ENCODE data around the gene STUM. TPM values are rescaled to one million over a fixed set of nuclear protein-coding genes. Genes with fewer than 3 reads are reported as not detected.

Gene STUM
- total RNA-seq, 6 experiments from 2014 or later = 0.06 to 0.68 (median 0.13) TPM; not detected in 2

DNA sequence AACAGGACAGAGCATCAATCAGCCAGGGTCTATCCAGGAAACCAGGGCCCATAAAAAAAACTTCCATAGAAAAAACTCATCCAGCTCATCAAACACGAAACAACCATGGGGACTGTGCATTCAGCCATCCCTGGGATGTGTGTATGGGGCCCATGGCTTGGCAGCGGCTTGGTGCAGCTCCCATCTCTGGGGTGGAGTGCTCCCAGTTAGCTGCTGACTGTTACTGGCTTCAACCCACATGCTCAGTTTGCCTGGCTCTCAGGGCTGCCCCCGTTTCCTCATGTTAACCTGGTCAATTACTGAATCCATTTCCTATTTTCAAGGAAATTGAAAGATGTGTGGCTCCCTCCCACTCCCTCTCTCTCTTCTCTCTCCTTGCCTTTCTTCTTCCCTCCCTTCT, 37.3 kb upstream of the STUM start:
- intact Hi-C loops (cut with DNase I) = no loop called here
- no peak overlapping the region for H3K4me3 ChIP-seq
- H3K9me3 ChIP-seq = no peaks in the 10 kb centered on the region
- no peak for ATAC-seq
- H3K27me3 ChIP-seq = no peaks in the 10 kb centered on the region
- 56% methylated on average over 1 of the region's 3 CpGs for WGBS (ENCODE audit: insufficient coverage, low coverage, low lambda C conversion rate, missing lambda C conversion rate)
- no peak overlapping the region for H3K27ac ChIP-seq
- no peak for TF ChIP-seq POLR2A (IDR thresholded peaks at IDR 0.05)
- TF ChIP-seq, protein P1, sequence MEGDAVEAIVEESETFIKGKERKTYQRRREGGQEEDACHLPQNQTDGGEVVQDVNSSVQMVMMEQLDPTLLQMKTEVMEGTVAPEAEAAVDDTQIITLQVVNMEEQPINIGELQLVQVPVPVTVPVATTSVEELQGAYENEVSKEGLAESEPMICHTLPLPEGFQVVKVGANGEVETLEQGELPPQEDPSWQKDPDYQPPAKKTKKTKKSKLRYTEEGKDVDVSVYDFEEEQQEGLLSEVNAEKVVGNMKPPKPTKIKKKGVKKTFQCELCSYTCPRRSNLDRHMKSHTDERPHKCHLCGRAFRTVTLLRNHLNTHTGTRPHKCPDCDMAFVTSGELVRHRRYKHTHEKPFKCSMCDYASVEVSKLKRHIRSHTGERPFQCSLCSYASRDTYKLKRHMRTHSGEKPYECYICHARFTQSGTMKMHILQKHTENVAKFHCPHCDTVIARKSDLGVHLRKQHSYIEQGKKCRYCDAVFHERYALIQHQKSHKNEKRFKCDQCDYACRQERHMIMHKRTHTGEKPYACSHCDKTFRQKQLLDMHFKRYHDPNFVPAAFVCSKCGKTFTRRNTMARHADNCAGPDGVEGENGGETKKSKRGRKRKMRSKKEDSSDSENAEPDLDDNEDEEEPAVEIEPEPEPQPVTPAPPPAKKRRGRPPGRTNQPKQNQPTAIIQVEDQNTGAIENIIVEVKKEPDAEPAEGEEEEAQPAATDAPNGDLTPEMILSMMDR (IDR thresholded peaks at IDR 0.05) = no peak
- H3K36me3 ChIP-seq = no peaks in the 10 kb centered on the region
- no peak for DNase-seq
- H3K4me1 ChIP-seq = no peaks in the 10 kb centered on the region

DNA sequence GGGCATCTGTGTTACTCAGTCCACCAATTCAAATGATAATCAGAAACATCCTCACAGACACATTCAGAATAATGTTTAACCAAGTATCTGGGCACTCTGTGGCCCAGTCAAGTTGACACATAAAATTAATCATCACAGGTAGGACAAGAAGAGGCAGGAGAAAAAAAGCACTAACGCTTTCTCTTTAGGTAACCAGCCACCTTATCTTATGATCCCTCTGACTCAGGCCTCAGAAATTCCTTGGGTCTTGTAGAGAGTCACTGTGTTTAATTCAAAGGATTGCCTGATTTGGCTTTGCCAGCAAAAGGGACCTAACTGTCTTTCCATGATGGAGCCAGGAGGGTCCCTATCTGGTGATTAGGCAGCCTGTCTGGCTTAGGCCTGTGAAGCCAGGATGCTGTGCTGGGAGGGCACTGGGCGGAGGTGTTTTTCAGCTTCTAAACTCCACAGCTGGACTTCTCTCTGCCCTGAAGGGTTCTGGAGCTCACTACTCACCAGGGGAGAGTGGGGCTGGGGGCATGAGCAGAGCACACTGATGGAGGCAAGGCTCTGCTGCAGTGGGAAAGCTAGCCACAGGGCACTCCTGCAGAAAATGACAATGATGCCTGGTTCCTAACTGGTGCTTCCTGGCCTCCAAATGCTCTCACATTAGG, 36.4 kb upstream of the STUM start:
- 83% methylated on average over 1 of the region's 2 CpGs for WGBS (ENCODE audit: insufficient coverage, low coverage, low lambda C conversion rate, missing lambda C conversion rate)
- intact Hi-C loops (cut with DNase I) = no loop called here
- DNase-seq (no peak), ATAC-seq (no peak)
- Histone ChIP-seq H3K4me3 (no peak overlapping the region), H3K9me3 (no peaks in the 10 kb centered on the region), H3K36me3 (no peaks in the 10 kb centered on the region), H3K4me1 (no peaks in the 10 kb centered on the region), H3K27me3 (no peaks in the 10 kb centered on the region), H3K27ac (no peak overlapping the region)
- TF ChIP-seq, protein P1 (IDR thresholded peaks at IDR 0.05) = no peak
- TF ChIP-seq POLR2A (IDR thresholded peaks at IDR 0.05) = no peak

DNA sequence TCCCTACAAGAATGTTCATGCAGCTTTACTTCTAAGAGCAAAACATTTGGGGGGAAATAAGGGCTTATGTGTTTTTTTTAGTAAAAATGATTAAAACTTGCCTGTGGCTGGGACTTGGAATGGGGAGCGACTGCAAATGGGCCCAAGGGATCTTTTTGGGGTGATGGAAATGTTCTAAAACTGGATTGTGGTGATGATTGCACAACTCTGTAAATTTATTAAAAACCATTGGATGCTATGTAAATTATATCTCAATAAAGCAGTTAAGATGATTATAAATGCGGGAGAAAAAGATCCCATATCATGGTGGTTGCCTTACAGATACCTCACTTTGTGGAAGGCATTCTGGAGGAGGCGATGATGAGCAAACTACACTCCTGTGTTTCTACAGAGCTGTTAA, 30.2 kb upstream of the STUM start:
- DNase-seq (no peak), ATAC-seq (no peak)
- Histone ChIP-seq H3K9me3 (no peaks in the 10 kb centered on the region), H3K27me3 (no peaks in the 10 kb centered on the region), H3K4me3 (no peak overlapping the region), H3K4me1 (no peaks in the 10 kb centered on the region), H3K27ac (no peak overlapping the region), H3K36me3 (no peaks in the 10 kb centered on the region)
- intact Hi-C loops (cut with DNase I) = no loop called here
- WGBS (ENCODE audit: insufficient coverage, low coverage, low lambda C conversion rate, missing lambda C conversion rate) = 84% methylated on average over 3 of the region's 3 CpGs
- TF ChIP-seq, protein P1 (IDR thresholded peaks at IDR 0.05) = no peak
- TF ChIP-seq POLR2A (IDR thresholded peaks at IDR 0.05) = no peak

DNA sequence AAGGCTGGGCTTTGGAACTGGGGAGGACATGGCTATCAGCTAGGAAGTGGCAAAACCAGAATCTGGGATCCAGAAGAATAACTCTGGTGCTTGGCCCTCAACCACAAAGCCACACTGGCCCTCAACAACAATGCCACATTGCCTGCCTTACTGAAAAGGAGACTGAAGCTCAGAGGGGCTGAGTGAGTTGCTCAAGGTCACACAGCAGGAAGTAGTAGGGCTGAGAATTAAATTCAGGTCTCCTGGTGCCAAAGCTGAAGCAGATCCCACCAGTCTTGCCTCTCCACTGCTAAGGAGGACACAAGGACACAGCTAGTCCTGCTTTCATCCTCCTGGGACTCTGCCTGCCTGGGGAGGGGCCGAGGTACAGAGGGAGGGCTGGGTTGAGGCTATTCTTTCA, 29.4 kb upstream of the STUM start:
- WGBS (ENCODE audit: insufficient coverage, low coverage, low lambda C conversion rate, missing lambda C conversion rate) = 40% methylated on average over 1 of the region's 1 CpG
- Histone ChIP-seq H3K4me3 (no peak overlapping the region), H3K9me3 (no peaks in the 10 kb centered on the region), H3K36me3 (no peaks in the 10 kb centered on the region), H3K27me3 (no peaks in the 10 kb centered on the region), H3K27ac (no peak overlapping the region), H3K4me1 (no peaks in the 10 kb centered on the region)
- intact Hi-C loops (cut with DNase I) = no loop called here
- TF ChIP-seq, protein P1 (IDR thresholded peaks at IDR 0.05) = no peak
- no peak for TF ChIP-seq POLR2A (IDR thresholded peaks at IDR 0.05)
- ATAC-seq (no peak), DNase-seq (no peak)

All from right lobe of liver (tissue), 6 donors.